ENCODE measurements around the gene ZYX. TPM values are rescaled to one million over a fixed set of nuclear protein-coding genes. Genes with fewer than 3 reads are reported as not detected.

The ZYX gene
- total RNA-seq, 1 experiment from 2014 or later: 237 TPM

- no peak for TF ChIP-seq CTCF (conservative IDR thresholded peaks at IDR 0.05)
- WGBS (ENCODE audit: extremely low coverage, insufficient read length, low lambda C conversion rate): no CpG with 5 or more reads among the region's 6 CpGs
- Mint-ChIP-seq H3K4me1 (peaks cover 77 to 78% of the 10 kb centered on the region in 2 experiments), H3K9me3 (no peaks in the 10 kb centered on the region), H3K27ac (peak overlapping the region; percentile 94 to 97 (median 96)), H3K4me3 (peak overlapping the region; percentile 40 to 77), H3K27me3 (ENCODE audit: low read depth) (no peaks in the 10 kb centered on the region), H3K36me3 (ENCODE audit: insufficient read depth in 1 of 3, low read depth in 3 of 3) (peaks cover 8 to 14% (median 11%) of the 10 kb centered on the region in 3 experiments; a peak in 5 of 7 replicates)
- Histone ChIP-seq H3K9me3 (ENCODE audit: control insufficient read depth, low read depth, low read length) (no peaks in the 10 kb centered on the region), H3K4me1 (ENCODE audit: insufficient read depth, low read length) (peaks cover 30% of the 10 kb centered on the region), H3K18ac (ENCODE audit: insufficient read length, low read depth, low read length) (no peak overlapping the region), H3K4ac (ENCODE audit: low read depth, low read length) (no peak overlapping the region), H4K5ac (ENCODE audit: insufficient read length, low read depth, low read length) (no peak overlapping the region), H4K20me1 (ENCODE audit: control insufficient read depth, insufficient read depth, insufficient read length) (no peaks in the 10 kb centered on the region), H3K79me1 (ENCODE audit: insufficient read depth, low read depth, low read length, poor library complexity, severe bottlenecking) (no peaks in the 10 kb centered on the region), H2BK120ac (ENCODE audit: low read depth, low read length, poor library complexity, severe bottlenecking) (no peak overlapping the region), H3K56ac (ENCODE audit: insufficient read length, low read depth, low read length) (no peak overlapping the region), H3K14ac (ENCODE audit: insufficient read depth, low read length) (no peak overlapping the region), H2BK20ac (ENCODE audit: low read depth, low read length, poor library complexity, severe bottlenecking) (no peak overlapping the region), H3K79me2 (ENCODE audit: insufficient read depth, low read length) (peaks cover 5% of the 10 kb centered on the region; the same call in 1 of the 2 replicates), H3K4me2 (ENCODE audit: insufficient read depth, insufficient read length, low read length) (peak overlapping the region; percentile 70), H2AK5ac (ENCODE audit: insufficient read length, low read length) (no peak overlapping the region), H3K27me3 (ENCODE audit: insufficient read depth, low read length) (no peaks in the 10 kb centered on the region), H3K23me2 (ENCODE audit: insufficient read length, low read depth, low read length, poor library complexity, severe bottlenecking) (peaks cover 10% of the 10 kb centered on the region), H2BK15ac (ENCODE audit: low read depth, low read length) (no peak overlapping the region), H2AFZ (ENCODE audit: low read length) (no peak overlapping the region), H3K23ac (ENCODE audit: insufficient read length, low read depth, low read length) (no peak overlapping the region), H4K8ac (replicated peaks; ENCODE audit: insufficient read length, low read depth, low read length) (no peak overlapping the region), H3K27ac (ENCODE audit: insufficient read length, low read depth, low read length) (peak overlapping the region; percentile 57), H3K9ac (ENCODE audit: extremely low read depth, insufficient read length, low read length) (no peak overlapping the region), H3T11ph (ENCODE audit: low read length) (no peak overlapping the region), H2BK12ac (ENCODE audit: insufficient read length, low read depth, low read length) (no peak overlapping the region), H2BK5ac (ENCODE audit: insufficient read length, low read length) (no peak overlapping the region), H4K91ac (ENCODE audit: insufficient read length, low read depth, low read length) (no peak overlapping the region)
- DNase-seq: peak; percentile 83
Measured at GRCh38 chr7:143410521-143411004, 29.4 kb downstream of the ZYX start.
